CD14-positive monocyte (primary cell): ENCODE results near the gene BRK1. TPM values are rescaled to one million over a fixed set of nuclear protein-coding genes. Genes with fewer than 3 reads are reported as not detected.

Experiments
- DNase-seq, 3 donors: peaks; one replicate each; pipeline ENCODE4 v3.0.0-alpha.2; 2011 to 2022
- H2AFZ ChIP-seq: 2 replicates; pipeline ENCODE4 v1.6.0; 2012; ENCODE audit warnings: mild to moderate bottlenecking, low read depth, low read length, inconsistent platforms; ENCODE audit not compliant: insufficient read depth, poor library complexity, severe bottlenecking
- H3K27ac ChIP-seq, 2 donors: 1 replicate in 1 of 2; 2 replicates in 1 of 2; pipeline ENCODE4 v1.5.1; 2012 to 2013; ENCODE audit warnings: low read length in 2 of 2, control low read depth in 1 of 2, inconsistent platforms in 1 of 2, low read depth in 1 of 2, mild to moderate bottlenecking in 1 of 2
- H3K27me3 ChIP-seq, 2 donors: one replicate each; pipeline versions ENCODE4 v1.6.0 to v1.6.1; 2011 to 2013; ENCODE audit warnings: low read length in 2 of 2; ENCODE audit not compliant: control insufficient read depth in 2 of 2, insufficient read depth in 2 of 2
- H3K36me3 ChIP-seq, 2 donors: replicated peaks in 1 of 2; 1 replicate in 1 of 2; 2 replicates in 1 of 2; pipeline versions ENCODE4 v1.5.1 to v1.6.1; 2012 to 2013; ENCODE audit warnings: low read length in 2 of 2, control low read depth in 1 of 2, inconsistent platforms in 1 of 2, mild to moderate bottlenecking in 1 of 2; ENCODE audit not compliant: insufficient read depth in 2 of 2, control insufficient read depth in 1 of 2
- H3K4me1 ChIP-seq, 2 donors: 1 replicate in 1 of 2; 2 replicates in 1 of 2; pipeline versions ENCODE4 v1.5.1 to v1.6.1; 2012 to 2013; ENCODE audit warnings: low read length in 2 of 2, control low read depth in 1 of 2, inconsistent platforms in 1 of 2, mild to moderate bottlenecking in 1 of 2, moderate library complexity in 1 of 2; ENCODE audit not compliant: insufficient read depth in 2 of 2, control insufficient read depth in 1 of 2
- H3K4me2 ChIP-seq: replicated peaks from 2 replicates; pipeline ENCODE3; 2012; ENCODE audit warnings: low read length, moderate library complexity, mild to moderate bottlenecking; ENCODE audit not compliant: poor library complexity, severe bottlenecking; ENCODE audit errors: extremely low read depth
- H3K4me3 ChIP-seq, 3 experiments: fragments of 200-600 bp in 1 of 3; sonication (generic) in 1 of 3; replicated peaks in 1 of 3; 1 replicate in 2 of 3; 2 replicates in 1 of 3; pipeline ENCODE4 v1.5.1; 2011 to 2013; ENCODE audit warnings: low read length in 3 of 3, mild to moderate bottlenecking in 3 of 3, control low read depth in 2 of 3, low read depth in 2 of 3, inconsistent platforms in 1 of 3, moderate library complexity in 1 of 3
- H3K79me2 ChIP-seq: 2 replicates; pipeline ENCODE4 v1.6.0; 2012; ENCODE audit warnings: mild to moderate bottlenecking, control low read depth, inconsistent platforms, low read length, moderate library complexity; ENCODE audit not compliant: insufficient read depth
- H3K9ac ChIP-seq: 2 replicates; pipeline ENCODE4 v1.6.0; 2017; ENCODE audit warnings: low read length, mild to moderate bottlenecking; ENCODE audit not compliant: insufficient read depth, poor library complexity, severe bottlenecking
- H3K9me3 ChIP-seq, 2 donors: replicated peaks in 1 of 2; 1 replicate in 1 of 2; 2 replicates in 1 of 2; pipeline versions ENCODE4 v1.5.1 to v1.6.1; 2012 to 2013; ENCODE audit warnings: low read length in 2 of 2, control low read depth in 1 of 2; ENCODE audit not compliant: control insufficient read depth in 1 of 2, insufficient read depth in 1 of 2
- H4K20me1 ChIP-seq: 2 replicates; pipeline ENCODE4 v1.6.0; 2012; ENCODE audit warnings: mild to moderate bottlenecking, low read length, control low read depth, moderate library complexity; ENCODE audit not compliant: insufficient read depth
- H3K27ac Mint-ChIP-seq, 7 donors: one replicate each; pipeline ENCODE4 v1.8.0; 2020; ENCODE audit warnings: mild to moderate bottlenecking in 7 of 7, mixed read lengths in 7 of 7, moderate library complexity in 6 of 7, inconsistent platforms in 2 of 7
- H3K27me3 Mint-ChIP-seq, 3 donors: one replicate each; pipeline ENCODE4 v1.8.0; 2021 to 2022; ENCODE audit warnings: low read depth in 3 of 3, mild to moderate bottlenecking in 3 of 3, mixed read lengths in 3 of 3, moderate library complexity in 3 of 3, inconsistent platforms in 1 of 3
- H3K36me3 Mint-ChIP-seq, 2 donors: one replicate each; pipeline ENCODE4 v1.8.0; 2020; ENCODE audit warnings: mixed read lengths in 2 of 2, inconsistent platforms in 1 of 2, mild to moderate bottlenecking in 1 of 2
- H3K4me1 Mint-ChIP-seq: one replicate; pipeline ENCODE4 v1.8.0; 2020; ENCODE audit warnings: mild to moderate bottlenecking, mixed read lengths
- H3K4me3 Mint-ChIP-seq, 2 donors: one replicate each; pipeline ENCODE4 v1.8.0; 2020; ENCODE audit warnings: mild to moderate bottlenecking in 2 of 2, mixed read lengths in 2 of 2, moderate library complexity in 1 of 2
- H3K9me3 Mint-ChIP-seq, 7 donors: one replicate each; pipeline ENCODE4 v1.8.0; 2020 to 2022; ENCODE audit warnings: mixed read lengths in 7 of 7, mild to moderate bottlenecking in 6 of 7, moderate library complexity in 6 of 7, inconsistent platforms in 2 of 7
- CTCF ChIP-seq: fragments of 200-600 bp; IDR thresholded peaks from one replicate; pipeline ENCODE4 v1.8.0; 2022; ENCODE audit warnings: antibody characterized with exemption, mild to moderate bottlenecking
- WGBS: methylation state at CpG from one replicate; pipeline ENCODE4 v1.1.5; 2013; ENCODE audit warnings: missing lambda C conversion rate; ENCODE audit not compliant: insufficient coverage; 5-methylcytosine and 5-hydroxymethylcytosine counted together
- intact Hi-C, 2 donors: fragments of 100-400 bp; cut with micrococcal nuclease; formaldehyde crosslinking; loops; one replicate each; pipeline versions ENCODE4 v1.15.0 to v1.15.1; 2023
- polyA plus RNA-seq, 3 donors: library from polyadenylated mRNA; depleted of rRNA in 1 of 3; unstranded in 2 of 3; stranded (reverse) in 1 of 3; fragments of 300-500 nt in 2 of 3; fragments of >200 nt in 1 of 3; fragmentation: Illumina TruSeq in 2 of 3; gene quantifications; 1 replicate in 2 of 3; 2 replicates in 1 of 3; pipeline ENCODE4 v1.2.3, GENCODE V29; 2012 to 2021

Gene BRK1
- polyA plus RNA-seq, 3 donors = 144 to 318 (median 295) TPM

- no peaks in the 10 kb centered on the region for H3K79me2 ChIP-seq
- H3K36me3 ChIP-seq = peaks cover 20 to 84% of the 10 kb centered on the region in 2 donors
- H3K27ac ChIP-seq = no peak overlapping the region
- no peaks in the 10 kb centered on the region for H3K27me3 ChIP-seq
- Mint-ChIP-seq H3K4me3 (no peak overlapping the region), H3K27me3 (no peaks in the 10 kb centered on the region), H3K4me1 (no peaks in the 10 kb centered on the region), H3K27ac (no peak overlapping the region), H3K36me3 (peaks cover 50 to 71% of the 10 kb centered on the region in 2 donors), H3K9me3 (no peaks in the 10 kb centered on the region)
- DNase-seq = no peak
- H4K20me1 ChIP-seq = no peaks in the 10 kb centered on the region
- TF ChIP-seq CTCF = no peak
- H3K4me2 ChIP-seq = no peak overlapping the region
- H3K9ac ChIP-seq = no peak overlapping the region
- H3K9me3 ChIP-seq = no peaks in the 10 kb centered on the region
- no peaks in the 10 kb centered on the region for H3K4me1 ChIP-seq
- H2AFZ ChIP-seq = no peak overlapping the region
- no CpG with 5 or more reads among the region's 1 CpG for WGBS
- intact Hi-C loops = no loop called here
- no peak overlapping the region for H3K4me3 ChIP-seq
Measured at GRCh38 chr3:10085738-10086137, 29.7 kb upstream of the BRK1 start.

- H3K36me3 Mint-ChIP-seq = peaks cover 45 to 62% of the 10 kb centered on the region in 2 donors
- peaks cover 0 to 1% (median 0%) of the 10 kb centered on the region in 3 donors for H3K27me3 Mint-ChIP-seq
- H3K27me3 ChIP-seq = no peaks in the 10 kb centered on the region
- no peak overlapping the region for H3K4me3 Mint-ChIP-seq
- intact Hi-C loops = no loop called here
- WGBS = 100% methylated on average over 1 of the region's 4 CpGs
- no peak for TF ChIP-seq CTCF
- H3K27ac Mint-ChIP-seq = peak overlapping the region in 1 of 7 donors; percentile 43
- no peaks in the 10 kb centered on the region for H3K4me1 ChIP-seq
- H4K20me1 ChIP-seq = no peaks in the 10 kb centered on the region
- no peak for DNase-seq
- no peaks in the 10 kb centered on the region for H3K4me1 Mint-ChIP-seq
- H3K4me2 ChIP-seq = no peak overlapping the region
- no peak overlapping the region for H3K27ac ChIP-seq
- peaks cover 23 to 76% of the 10 kb centered on the region in 2 donors for H3K36me3 ChIP-seq
- H3K79me2 ChIP-seq = no peaks in the 10 kb centered on the region
- H3K9me3 ChIP-seq = no peaks in the 10 kb centered on the region
- no peaks in the 10 kb centered on the region for H3K9me3 Mint-ChIP-seq
- H3K9ac ChIP-seq = no peak overlapping the region
- H3K4me3 ChIP-seq = no peak overlapping the region
- no peak overlapping the region for H2AFZ ChIP-seq
Measured at GRCh38 chr3:10088256-10088655, 27.2 kb upstream of the BRK1 start.
